Measurements from ENCODE around the gene LGALS3BP.
"Not testable (repeated sequence)": the region's sequence is repeated elsewhere in the genome, so short reads cannot be mapped to it uniquely, and the experiment has no call there.

The LGALS3BP gene

GRCh38 chr17:78962984-78963348 lies 16.8 kb downstream of the LGALS3BP start:
- Histone ChIP-seq H4K8ac (ENCODE audit: low read depth, low read length) (peak overlapping the region; percentile 4), H3K79me1 (ENCODE audit: low read length) (peaks cover 15% of the 10 kb centered on the region), H4K91ac (ENCODE audit: low read depth, low read length) (peak overlapping the region; percentile 48), H3K4me1 (ENCODE audit: control insufficient read depth in 1 of 2, insufficient read depth in 2 of 2, low read length in 2 of 2) (peaks cover 28 to 32% of the 10 kb centered on the region in 2 experiments)
- not testable (repeated sequence) for H3K4me2 ChIP-seq (ENCODE audit: low read length); DNase-seq; H3K4me3 ChIP-seq (ENCODE audit: low read depth, low read length); H3K79me2 ChIP-seq (ENCODE audit: control insufficient read depth, insufficient read depth, low read length, poor library complexity); H2BK5ac ChIP-seq (ENCODE audit: low read depth, low read length, poor library complexity); H3K23ac ChIP-seq (ENCODE audit: low read length); H3K9ac ChIP-seq (ENCODE audit: low read length); H2BK120ac ChIP-seq (ENCODE audit: insufficient read depth, low read length, poor library complexity); H3K36me3 ChIP-seq (ENCODE audit: control insufficient read depth in 1 of 2, insufficient read depth in 2 of 2, low read length in 2 of 2); H2AK5ac ChIP-seq (ENCODE audit: low read length); H3K27me3 ChIP-seq (ENCODE audit: insufficient read depth, low read length); H3K18ac ChIP-seq (ENCODE audit: low read length); H2BK12ac ChIP-seq (ENCODE audit: low read length); H4K12ac ChIP-seq (ENCODE audit: low read depth, low read length); H3K14ac ChIP-seq (ENCODE audit: low read length); H3K4ac ChIP-seq (ENCODE audit: low read depth, low read length); H3K27ac ChIP-seq (ENCODE audit: low read depth, low read length); H3K9me3 ChIP-seq (ENCODE audit: insufficient read depth, low read depth, low read length); H2AFZ ChIP-seq (ENCODE audit: insufficient read depth, low read length, poor library complexity)
- WGBS (ENCODE audit: extremely low coverage, insufficient coverage, insufficient read length), result no CpG with 5 or more reads among the region's 8 CpGs

GRCh38 chr17:78962345-78962983 lies 17.3 kb downstream of the LGALS3BP start:
- H3K9me3 ChIP-seq (ENCODE audit: insufficient read depth, low read depth, low read length), result no peaks in the 10 kb centered on the region
- peak overlapping the region; percentile 17 for H3K18ac ChIP-seq (ENCODE audit: low read length)
- no peak overlapping the region for H2AK5ac ChIP-seq (ENCODE audit: low read length)
- H3K79me2 ChIP-seq (ENCODE audit: control insufficient read depth, insufficient read depth, low read length, poor library complexity), result no peaks in the 10 kb centered on the region
- no peak overlapping the region for H3K9ac ChIP-seq (ENCODE audit: low read length)
- H3K4me2 ChIP-seq (ENCODE audit: low read length), result no peak overlapping the region
- no peaks in the 10 kb centered on the region for H3K27me3 ChIP-seq (ENCODE audit: insufficient read depth, low read length)
- peaks cover 29 to 33% of the 10 kb centered on the region in 2 experiments for H3K4me1 ChIP-seq (ENCODE audit: control insufficient read depth in 1 of 2, insufficient read depth in 2 of 2, low read length in 2 of 2)
- no peak overlapping the region for H3K14ac ChIP-seq (ENCODE audit: low read length)
- peak overlapping the region; percentile 49 for H4K8ac ChIP-seq (ENCODE audit: low read depth, low read length)
- H2BK12ac ChIP-seq (ENCODE audit: low read length), result peak overlapping the region; percentile 62
- H4K12ac ChIP-seq (ENCODE audit: low read depth, low read length), result no peak overlapping the region
- H2BK120ac ChIP-seq (ENCODE audit: insufficient read depth, low read length, poor library complexity), result no peak overlapping the region
- WGBS (ENCODE audit: extremely low coverage, insufficient coverage, insufficient read length), result no CpG with 5 or more reads among the region's 19 CpGs
- peak overlapping the region; percentile 22 for H4K91ac ChIP-seq (ENCODE audit: low read depth, low read length)
- peak overlapping the region; percentile 38 for H3K27ac ChIP-seq (ENCODE audit: low read depth, low read length)
- no peaks in the 10 kb centered on the region for H3K36me3 ChIP-seq (ENCODE audit: control insufficient read depth in 1 of 2, insufficient read depth in 2 of 2, low read length in 2 of 2)
- no peak overlapping the region for H3K23ac ChIP-seq (ENCODE audit: low read length)
- H2BK5ac ChIP-seq (ENCODE audit: low read depth, low read length, poor library complexity), result no peak overlapping the region
- peak; percentile 95 to 96 for DNase-seq
- no peak overlapping the region for H2AFZ ChIP-seq (ENCODE audit: insufficient read depth, low read length, poor library complexity)
- peaks cover 17% of the 10 kb centered on the region for H3K79me1 ChIP-seq (ENCODE audit: low read length)
- no peak overlapping the region for H3K4me3 ChIP-seq (ENCODE audit: low read depth, low read length)
- H3K4ac ChIP-seq (ENCODE audit: low read depth, low read length), result no peak overlapping the region

- H4K8ac ChIP-seq (ENCODE audit: low read depth, low read length), result no peak overlapping the region
- no peak overlapping the region for H2AK5ac ChIP-seq (ENCODE audit: low read length)
- H3K36me3 ChIP-seq (ENCODE audit: control insufficient read depth in 1 of 2, insufficient read depth in 2 of 2, low read length in 2 of 2), result no peaks in the 10 kb centered on the region
- no peaks in the 10 kb centered on the region for H3K9me3 ChIP-seq (ENCODE audit: insufficient read depth, low read depth, low read length)
- H3K9ac ChIP-seq (ENCODE audit: low read length), result no peak overlapping the region
- WGBS (ENCODE audit: extremely low coverage, insufficient coverage, insufficient read length), result no CpG with 5 or more reads among the region's 4 CpGs
- no peak overlapping the region for H2BK5ac ChIP-seq (ENCODE audit: low read depth, low read length, poor library complexity)
- H3K79me2 ChIP-seq (ENCODE audit: control insufficient read depth, insufficient read depth, low read length, poor library complexity), result no peaks in the 10 kb centered on the region
- H3K23ac ChIP-seq (ENCODE audit: low read length), result no peak overlapping the region
- no peak overlapping the region for H3K4me2 ChIP-seq (ENCODE audit: low read length)
- no peak overlapping the region for H4K91ac ChIP-seq (ENCODE audit: low read depth, low read length)
- H3K4ac ChIP-seq (ENCODE audit: low read depth, low read length), result no peak overlapping the region
- no peaks in the 10 kb centered on the region for H3K27me3 ChIP-seq (ENCODE audit: insufficient read depth, low read length)
- no peak overlapping the region for H3K4me3 ChIP-seq (ENCODE audit: low read depth, low read length)
- no peak overlapping the region for H3K27ac ChIP-seq (ENCODE audit: low read depth, low read length)
- H3K79me1 ChIP-seq (ENCODE audit: low read length), result peaks cover 22% of the 10 kb centered on the region
- H2BK12ac ChIP-seq (ENCODE audit: low read length), result no peak overlapping the region
- H4K12ac ChIP-seq (ENCODE audit: low read depth, low read length), result no peak overlapping the region
- H2AFZ ChIP-seq (ENCODE audit: insufficient read depth, low read length, poor library complexity), result no peak overlapping the region
- no peak overlapping the region for H2BK120ac ChIP-seq (ENCODE audit: insufficient read depth, low read length, poor library complexity)
- H3K18ac ChIP-seq (ENCODE audit: low read length), result no peak overlapping the region
- H3K14ac ChIP-seq (ENCODE audit: low read length), result no peak overlapping the region
- DNase-seq, result peak; percentile 78 to 88
- H3K4me1 ChIP-seq (ENCODE audit: control insufficient read depth in 1 of 2, insufficient read depth in 2 of 2, low read length in 2 of 2), result peaks cover 37 to 41% of the 10 kb centered on the region in 2 experiments
Observed at GRCh38 chr17:78961571-78961970, 18.2 kb downstream of the LGALS3BP start.

GRCh38 chr17:78960928-78961327 lies 18.8 kb downstream of the LGALS3BP start:
- H3K79me1 ChIP-seq (ENCODE audit: low read length), result peaks cover 24% of the 10 kb centered on the region
- H3K9ac ChIP-seq (ENCODE audit: low read length), result no peak overlapping the region
- H3K27me3 ChIP-seq (ENCODE audit: insufficient read depth, low read length), result no peaks in the 10 kb centered on the region
- peak overlapping the region; percentile 74 for H4K91ac ChIP-seq (ENCODE audit: low read depth, low read length)
- H3K9me3 ChIP-seq (ENCODE audit: insufficient read depth, low read depth, low read length), result no peaks in the 10 kb centered on the region
- WGBS (ENCODE audit: extremely low coverage, insufficient coverage, insufficient read length), result no CpG with 5 or more reads among the region's 5 CpGs
- no peaks in the 10 kb centered on the region for H3K79me2 ChIP-seq (ENCODE audit: control insufficient read depth, insufficient read depth, low read length, poor library complexity)
- no peak overlapping the region for H2AFZ ChIP-seq (ENCODE audit: insufficient read depth, low read length, poor library complexity)
- no peak overlapping the region for H3K23ac ChIP-seq (ENCODE audit: low read length)
- no peak overlapping the region for H3K4me3 ChIP-seq (ENCODE audit: low read depth, low read length)
- no peak overlapping the region for H3K4me2 ChIP-seq (ENCODE audit: low read length)
- H3K18ac ChIP-seq (ENCODE audit: low read length), result no peak overlapping the region
- H2BK120ac ChIP-seq (ENCODE audit: insufficient read depth, low read length, poor library complexity), result no peak overlapping the region
- no peak overlapping the region for H2AK5ac ChIP-seq (ENCODE audit: low read length)
- no peaks in the 10 kb centered on the region for H3K36me3 ChIP-seq (ENCODE audit: control insufficient read depth in 1 of 2, insufficient read depth in 2 of 2, low read length in 2 of 2)
- no peak overlapping the region for H2BK5ac ChIP-seq (ENCODE audit: low read depth, low read length, poor library complexity)
- no peak overlapping the region for H3K14ac ChIP-seq (ENCODE audit: low read length)
- no peak overlapping the region for H3K4ac ChIP-seq (ENCODE audit: low read depth, low read length)
- no peak overlapping the region for H2BK12ac ChIP-seq (ENCODE audit: low read length)
- H4K12ac ChIP-seq (ENCODE audit: low read depth, low read length), result no peak overlapping the region
- H3K27ac ChIP-seq (ENCODE audit: low read depth, low read length), result no peak overlapping the region
- H4K8ac ChIP-seq (ENCODE audit: low read depth, low read length), result no peak overlapping the region
- H3K4me1 ChIP-seq (ENCODE audit: control insufficient read depth in 1 of 2, insufficient read depth in 2 of 2, low read length in 2 of 2), result peaks cover 43 to 47% of the 10 kb centered on the region in 2 experiments
- DNase-seq, result peak; percentile 79 to 80

Data from trophoblast cell (in vitro differentiated cells and primary cell).